ENCODE results near the gene LOC128125822.

The LOC128125822 gene

GRCh38 chr6:63538550-63538949 is 33.7 kb upstream of the LOC128125822 start:
- Mint-ChIP-seq H3K9me3 (no peaks in the 10 kb centered on the region), H3K4me3 (no peak overlapping the region), H3K27ac (no peak overlapping the region), H3K36me3 (no peaks in the 10 kb centered on the region), H3K27me3 (ENCODE audit: insufficient read depth, low read depth) (no peaks in the 10 kb centered on the region), H3K4me1 (no peaks in the 10 kb centered on the region)
- no peaks in the 10 kb centered on the region for H4K20me1 ChIP-seq (ENCODE audit: low read depth)
- no peak overlapping the region for H2AFZ ChIP-seq (replicated peaks)
- H3K9ac ChIP-seq: no peak overlapping the region
- TF ChIP-seq, protein P1, sequence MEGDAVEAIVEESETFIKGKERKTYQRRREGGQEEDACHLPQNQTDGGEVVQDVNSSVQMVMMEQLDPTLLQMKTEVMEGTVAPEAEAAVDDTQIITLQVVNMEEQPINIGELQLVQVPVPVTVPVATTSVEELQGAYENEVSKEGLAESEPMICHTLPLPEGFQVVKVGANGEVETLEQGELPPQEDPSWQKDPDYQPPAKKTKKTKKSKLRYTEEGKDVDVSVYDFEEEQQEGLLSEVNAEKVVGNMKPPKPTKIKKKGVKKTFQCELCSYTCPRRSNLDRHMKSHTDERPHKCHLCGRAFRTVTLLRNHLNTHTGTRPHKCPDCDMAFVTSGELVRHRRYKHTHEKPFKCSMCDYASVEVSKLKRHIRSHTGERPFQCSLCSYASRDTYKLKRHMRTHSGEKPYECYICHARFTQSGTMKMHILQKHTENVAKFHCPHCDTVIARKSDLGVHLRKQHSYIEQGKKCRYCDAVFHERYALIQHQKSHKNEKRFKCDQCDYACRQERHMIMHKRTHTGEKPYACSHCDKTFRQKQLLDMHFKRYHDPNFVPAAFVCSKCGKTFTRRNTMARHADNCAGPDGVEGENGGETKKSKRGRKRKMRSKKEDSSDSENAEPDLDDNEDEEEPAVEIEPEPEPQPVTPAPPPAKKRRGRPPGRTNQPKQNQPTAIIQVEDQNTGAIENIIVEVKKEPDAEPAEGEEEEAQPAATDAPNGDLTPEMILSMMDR (IDR thresholded peaks at IDR 0.05): no peak
- no peak for TF ChIP-seq EZH2 (IDR thresholded peaks at IDR 0.05)
- TF ChIP-seq EZH2phosphoT487 (IDR thresholded peaks at IDR 0.05): no peak
- no peaks in the 10 kb centered on the region for H3K4me1 ChIP-seq
- DNase-seq (ENCODE audit: low spot score): no peak
- H3F3A ChIP-seq (ENCODE audit: low read depth): no peaks in the 10 kb centered on the region
- H3K9me3 ChIP-seq (ENCODE audit: low read depth): no peaks in the 10 kb centered on the region
- H3K27ac ChIP-seq: no peak overlapping the region
- H3K79me2 ChIP-seq (ENCODE audit: low read depth): no peaks in the 10 kb centered on the region
- H3K4me2 ChIP-seq: no peak overlapping the region
- H3K36me3 ChIP-seq: no peaks in the 10 kb centered on the region
- no peak overlapping the region for H3K4me3 ChIP-seq
- H3K27me3 ChIP-seq: no peaks in the 10 kb centered on the region

DNA sequence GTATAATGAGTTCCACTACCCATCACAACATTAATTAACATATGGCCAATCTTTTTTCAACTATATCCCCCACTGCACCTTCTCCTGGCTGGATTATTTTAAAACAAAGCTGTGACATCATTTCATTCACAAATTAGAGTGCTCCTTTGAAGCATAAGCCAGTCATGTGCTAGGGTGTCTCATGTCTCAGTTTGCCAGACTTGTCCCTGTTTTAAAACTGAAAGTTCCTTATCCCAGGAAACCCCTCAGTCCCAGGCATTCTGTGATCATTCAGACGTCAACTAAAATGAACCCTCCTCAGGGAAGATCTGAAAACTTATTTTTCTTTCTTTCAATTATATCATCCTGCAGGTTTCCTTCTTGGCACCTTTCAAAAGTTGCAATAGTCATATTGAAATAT is 29.3 kb upstream of the LOC128125822 start:
- H3K36me3 ChIP-seq: no peaks in the 10 kb centered on the region
- H3K4me1 Mint-ChIP-seq: no peaks in the 10 kb centered on the region
- H3K4me3 Mint-ChIP-seq: no peak overlapping the region
- H4K20me1 ChIP-seq (ENCODE audit: low read depth): no peaks in the 10 kb centered on the region
- no peaks in the 10 kb centered on the region for H3K4me1 ChIP-seq
- H3K27ac ChIP-seq: no peak overlapping the region
- no peak overlapping the region for H2AFZ ChIP-seq (replicated peaks)
- H3K36me3 Mint-ChIP-seq: no peaks in the 10 kb centered on the region
- no peak for DNase-seq (ENCODE audit: low spot score)
- H3K27me3 ChIP-seq: no peaks in the 10 kb centered on the region
- no peaks in the 10 kb centered on the region for H3K79me2 ChIP-seq (ENCODE audit: low read depth)
- H3K4me2 ChIP-seq: no peak overlapping the region
- H3K27me3 Mint-ChIP-seq (ENCODE audit: insufficient read depth, low read depth): no peaks in the 10 kb centered on the region
- H3F3A ChIP-seq (ENCODE audit: low read depth): no peaks in the 10 kb centered on the region
- H3K9me3 Mint-ChIP-seq: no peaks in the 10 kb centered on the region
- H3K9ac ChIP-seq: no peak overlapping the region
- H3K27ac Mint-ChIP-seq: no peak overlapping the region
- H3K9me3 ChIP-seq (ENCODE audit: low read depth): no peaks in the 10 kb centered on the region
- TF ChIP-seq, protein P1 (IDR thresholded peaks at IDR 0.05): no peak
- TF ChIP-seq EZH2phosphoT487 (IDR thresholded peaks at IDR 0.05) (no peak), EZH2 (IDR thresholded peaks at IDR 0.05) (no peak)
- H3K4me3 ChIP-seq: no peak overlapping the region

- Histone ChIP-seq H3K4me2 (no peak overlapping the region), H3K4me3 (no peak overlapping the region), H3K36me3 (no peaks in the 10 kb centered on the region), H2AFZ (replicated peaks) (no peak overlapping the region), H4K20me1 (ENCODE audit: low read depth) (no peaks in the 10 kb centered on the region), H3K79me2 (ENCODE audit: low read depth) (no peaks in the 10 kb centered on the region), H3K9me3 (ENCODE audit: low read depth) (no peaks in the 10 kb centered on the region), H3K27ac (no peak overlapping the region), H3K4me1 (no peaks in the 10 kb centered on the region), H3K9ac (no peak overlapping the region), H3K27me3 (no peaks in the 10 kb centered on the region), H3F3A (ENCODE audit: low read depth) (no peaks in the 10 kb centered on the region)
- no peak for DNase-seq (ENCODE audit: low spot score)
- no peaks in the 10 kb centered on the region for H3K9me3 Mint-ChIP-seq
- no peaks in the 10 kb centered on the region for H3K27me3 Mint-ChIP-seq (ENCODE audit: insufficient read depth, low read depth)
- no peak overlapping the region for H3K4me3 Mint-ChIP-seq
- TF ChIP-seq EZH2 (IDR thresholded peaks at IDR 0.05) (no peak), EZH2phosphoT487 (IDR thresholded peaks at IDR 0.05) (no peak)
- TF ChIP-seq, protein P1 (IDR thresholded peaks at IDR 0.05): no peak
- H3K36me3 Mint-ChIP-seq: no peaks in the 10 kb centered on the region
- H3K4me1 Mint-ChIP-seq: no peaks in the 10 kb centered on the region
- no peak overlapping the region for H3K27ac Mint-ChIP-seq
Observed at GRCh38 chr6:63543982-63544381, 28.3 kb upstream of the LOC128125822 start.
